IMR-90 (cell line): ENCODE results near the gene GAMT. TPM values are rescaled to one million over a fixed set of nuclear protein-coding genes. Genes with fewer than 3 reads are reported as not detected.

Experiments used
- ATAC-seq: fragments of 200-7000 bp; cut with Tn5 transposase; 2 replicates; pipeline ENCODE4 v1.9.1; 2020; ENCODE audit warnings: low read depth, mild to moderate bottlenecking, moderate library complexity
- BruUV-seq: library from RNA; stranded (reverse); fragments of 400-500 nt; replicated peaks from 2 replicates; lab custom pipeline; 2021; lab: Mats Ljungman, UMichigan
- CTCF ChIA-PET: fragments of 300-600 bp; formaldehyde crosslinking; extraction: SDS; loops from one replicate; lab custom pipeline; 2021; ENCODE audit warnings: antibody characterized with exemption; lab: Yijun Ruan, JAX
- POLR2A ChIA-PET: fragments of 300-600 bp; sonication (Branson Sonifier 250); formaldehyde crosslinking; loops from one replicate; lab custom pipeline; 2022; ENCODE audit warnings: antibody characterized with exemption; ENCODE audit not compliant: unreplicated experiment; lab: Charles Lee
- DNase-seq: peaks from one replicate; pipeline ENCODE4 v3.0.0; 2013
- H2AFZ ChIP-seq: replicated peaks from 2 replicates; pipeline ENCODE3; 2013; ENCODE audit warnings: low read length, mild to moderate bottlenecking; ENCODE audit not compliant: poor library complexity
- H2AK5ac ChIP-seq: 2 replicates; pipeline ENCODE4 v1.6.1; 2013; ENCODE audit warnings: low read depth, low read length, inconsistent platforms
- H2AK9ac ChIP-seq: replicated peaks from 2 replicates; pipeline ENCODE3; 2013; ENCODE audit warnings: mild to moderate bottlenecking, low read depth, low read length, moderate library complexity; ENCODE audit not compliant: poor library complexity
- H2BK120ac ChIP-seq: 2 replicates; pipeline ENCODE4 v1.6.1; 2013; ENCODE audit warnings: low read depth, low read length, inconsistent platforms
- H2BK15ac ChIP-seq: 3 replicates; pipeline ENCODE4 v1.6.1; 2013; ENCODE audit warnings: low read depth, low read length, inconsistent platforms
- H2BK20ac ChIP-seq: 2 replicates; pipeline ENCODE4 v1.6.1; 2013; ENCODE audit warnings: low read depth, mild to moderate bottlenecking, inconsistent platforms, low read length, moderate library complexity
- H2BK5ac ChIP-seq: 2 replicates; pipeline ENCODE4 v1.6.1; 2013; ENCODE audit warnings: mild to moderate bottlenecking, low read depth, low read length, inconsistent platforms; ENCODE audit not compliant: poor library complexity, severe bottlenecking
- H3K14ac ChIP-seq: replicated peaks from 2 replicates; pipeline ENCODE4 v1.6.1; 2013; ENCODE audit warnings: low read depth, low read length, inconsistent platforms
- H3K18ac ChIP-seq: 2 replicates; pipeline ENCODE4 v1.6.1; 2013; ENCODE audit warnings: low read depth, low read length, control low read depth
- H3K23ac ChIP-seq: 2 replicates; pipeline ENCODE4 v1.6.1; 2013; ENCODE audit warnings: low read depth, low read length, inconsistent platforms
- H3K27ac ChIP-seq: 2 replicates; pipeline ENCODE4 v1.5.1; 2013; ENCODE audit warnings: mild to moderate bottlenecking, control low read depth, low read length; ENCODE audit not compliant: insufficient read depth
- H3K27me3 ChIP-seq: 2 replicates; pipeline ENCODE4 v1.6.1; 2013; ENCODE audit warnings: low read length; ENCODE audit not compliant: control insufficient read depth, insufficient read depth
- H3K36me3 ChIP-seq: 2 replicates; pipeline ENCODE4 v1.6.1; 2013; ENCODE audit warnings: low read length, mixed read lengths; ENCODE audit not compliant: control insufficient read depth, insufficient read depth
- H3K4ac ChIP-seq: 2 replicates; pipeline ENCODE4 v1.6.1; 2013; ENCODE audit warnings: low read depth, low read length, inconsistent platforms
- H3K4me1 ChIP-seq: 2 replicates; pipeline ENCODE4 v1.6.1; 2013; ENCODE audit warnings: low read length, mixed read lengths; ENCODE audit not compliant: control insufficient read depth, insufficient read depth
- H3K4me2 ChIP-seq: 2 replicates; pipeline ENCODE4 v1.6.1; 2013; ENCODE audit warnings: low read depth, mild to moderate bottlenecking, control low read depth, low read length, moderate library complexity
- H3K4me3 ChIP-seq: 2 replicates; pipeline ENCODE4 v1.5.1; 2013; ENCODE audit warnings: low read depth, mild to moderate bottlenecking, control low read depth, low read length, moderate library complexity; ENCODE audit not compliant: insufficient read depth
- H3K56ac ChIP-seq: 2 replicates; pipeline ENCODE4 v1.6.1; 2013; ENCODE audit warnings: low read length, inconsistent platforms; ENCODE audit not compliant: insufficient read depth; ENCODE audit errors: extremely low read depth
- H3K79me1 ChIP-seq, 2 experiments: 2 replicates each; pipeline ENCODE4 v1.6.1; 2013; ENCODE audit warnings: low read length in 2 of 2, inconsistent platforms in 1 of 2, low read depth in 1 of 2
- H3K9ac ChIP-seq: 2 replicates; pipeline ENCODE4 v1.6.1; 2013; ENCODE audit warnings: low read depth, low read length, control low read depth
- H3K9me1 ChIP-seq: 2 replicates; pipeline ENCODE4 v1.6.1; 2013; ENCODE audit warnings: low read length, inconsistent platforms; ENCODE audit not compliant: insufficient read depth
- H3K9me3 ChIP-seq: 2 replicates; pipeline ENCODE4 v1.6.1; 2013; ENCODE audit warnings: low read length; ENCODE audit not compliant: control insufficient read depth, insufficient read depth
- H4K20me1 ChIP-seq: 2 replicates; pipeline ENCODE4 v1.6.1; 2013; ENCODE audit warnings: low read length, inconsistent platforms; ENCODE audit not compliant: insufficient read depth
- H4K5ac ChIP-seq: 2 replicates; pipeline ENCODE4 v1.6.1; 2013; ENCODE audit warnings: mild to moderate bottlenecking, low read depth, low read length, control low read depth
- H4K8ac ChIP-seq, 2 experiments: 2 replicates each; pipeline ENCODE4 v1.6.1; 2013; ENCODE audit warnings: low read depth in 2 of 2, low read length in 2 of 2, control low read depth in 1 of 2, inconsistent platforms in 1 of 2
- H4K91ac ChIP-seq: 2 replicates; pipeline ENCODE4 v1.6.1; 2013; ENCODE audit warnings: low read depth, low read length, inconsistent platforms; ENCODE audit not compliant: insufficient read depth
- BHLHE40 ChIP-seq: fragments of 150-350 bp; IDR thresholded peaks from 2 replicates; pipeline ENCODE4 v1.6.1; 2016; ENCODE audit warnings: mild to moderate bottlenecking, low read depth, low read length
- CEBPB ChIP-seq: IDR thresholded peaks from 2 replicates; pipeline ENCODE4 v1.6.1; 2012; ENCODE audit warnings: low read depth, low read length, improper control_type of control experiment
- CHD1 ChIP-seq: IDR thresholded peaks from 2 replicates; pipeline ENCODE4 v1.6.1; 2012; ENCODE audit warnings: low read depth, low read length, improper control_type of control experiment
- CTCF ChIP-seq: conservative IDR thresholded peaks from 2 replicates; pipeline ENCODE4 v1.5.1; 2012; ENCODE audit warnings: mild to moderate bottlenecking, low read depth, low read length, improper control_type of control experiment
- ELK1 ChIP-seq: fragments of 150-350 bp; IDR thresholded peaks from 2 replicates; pipeline ENCODE4 v1.6.1; 2016; ENCODE audit warnings: low read depth, mild to moderate bottlenecking, low read length, moderate library complexity, borderline replicate concordance
- FOS ChIP-seq: fragments of 150-350 bp; IDR thresholded peaks from 2 replicates; pipeline ENCODE4 v1.6.1; 2016; ENCODE audit warnings: low read depth, low read length
- MAFK ChIP-seq: IDR thresholded peaks from 2 replicates; pipeline ENCODE4 v1.6.1; 2012; ENCODE audit warnings: low read depth, low read length, improper control_type of control experiment
- MAZ ChIP-seq: IDR thresholded peaks from 2 replicates; pipeline ENCODE4 v1.6.1; 2012; ENCODE audit warnings: low read depth, mild to moderate bottlenecking, low read length, improper control_type of control experiment, moderate library complexity, borderline replicate concordance
- MXI1 ChIP-seq: IDR thresholded peaks from 2 replicates; pipeline ENCODE4 v1.6.1; 2012; ENCODE audit warnings: low read depth, mild to moderate bottlenecking, low read length, moderate library complexity, borderline replicate concordance
- NFE2L2 ChIP-seq: fragments of 150-350 bp; IDR thresholded peaks from 2 replicates; pipeline ENCODE4 v1.6.1; 2016; ENCODE audit warnings: low read depth, mild to moderate bottlenecking, low read length
- POLR2A ChIP-seq: IDR thresholded peaks from 2 replicates; pipeline ENCODE4 v1.6.1; 2012; ENCODE audit warnings: mild to moderate bottlenecking, low read depth, low read length
- RAD21 ChIP-seq: IDR thresholded peaks from 2 replicates; pipeline ENCODE4 v1.6.1; 2012; ENCODE audit warnings: low read length, improper control_type of control experiment
- RCOR1 ChIP-seq: IDR thresholded peaks from 2 replicates; pipeline ENCODE4 v1.6.1; 2012; ENCODE audit warnings: mild to moderate bottlenecking, low read length, improper control_type of control experiment; ENCODE audit not compliant: insufficient replicate concordance
- RFX5 ChIP-seq: IDR thresholded peaks from 2 replicates; pipeline ENCODE4 v1.8.0; 2012; ENCODE audit warnings: low read depth, mild to moderate bottlenecking, low read length, moderate library complexity
- SMC3 ChIP-seq: fragments of 150-350 bp; IDR thresholded peaks from 2 replicates; pipeline ENCODE4 v1.6.1; 2016; ENCODE audit warnings: low read depth, mild to moderate bottlenecking, antibody characterized with exemption, low read length, moderate library complexity
- USF2 ChIP-seq: fragments of 150-350 bp; IDR thresholded peaks from 2 replicates; pipeline ENCODE4 v1.6.1; 2017; ENCODE audit warnings: mild to moderate bottlenecking, antibody characterized with exemption, low read length, low read depth
- WGBS, 2 experiments: methylation state at CpG; one replicate each; pipeline versions ENCODE4 v1.1.5 to v1.1.7; 2013; ENCODE audit warnings: missing lambda C conversion rate in 2 of 2; ENCODE audit not compliant: insufficient read length in 1 of 2; ENCODE audit errors: extremely low coverage in 2 of 2; 5-methylcytosine and 5-hydroxymethylcytosine counted together
- dilution Hi-C: fragments of 300-500 bp; cut with HindIII; formaldehyde crosslinking; loops from one replicate; pipeline ENCODE4 v1.14.3; 2018; ENCODE audit warnings: low sequenced_read_pairs; ENCODE audit not compliant: unreplicated experiment
- in situ Hi-C: fragments of 300-500 bp; cut with MboI; formaldehyde crosslinking; loops from 3 replicates; pipeline ENCODE4 v1.14.3; 2019; ENCODE audit warnings: low sequenced_read_pairs, inconsistent platforms, mixed read lengths
- intact Hi-C: fragments of 100-400 bp; cut with micrococcal nuclease; formaldehyde crosslinking; loops from 2 replicates; pipeline ENCODE4 v1.10.0; 2022
- polyA plus RNA-seq, 3 experiments: library from polyadenylated mRNA; depleted of rRNA; stranded (reverse); fragments of >200 nt; gene quantifications; 2 replicates each; pipeline ENCODE4 v1.2.3, GENCODE V29; 2012; ENCODE audit warnings: low replicate concordance in 1 of 3
- total RNA-seq: library from RNA; depleted of rRNA; stranded (reverse); fragments of >200 nt; gene quantifications from 2 replicates; pipeline ENCODE4 v1.2.3, GENCODE V29; 2012

The GAMT gene
- total and polyA plus RNA-seq, 2 of the 4 experiments (the other 2 are of a cell fraction) = 22.8 to 51.8 TPM

GRCh38 chr19:1390890-1391423 lies 10.4 kb downstream of the GAMT start:
- Histone ChIP-seq H3K9me3 (no peaks in the 10 kb centered on the region), H4K20me1 (no peaks in the 10 kb centered on the region; the same call in 1 of the 2 replicates), H3K27ac (no peak overlapping the region), H3K4me2 (no peak overlapping the region), H3K9me1 (peaks cover 4% of the 10 kb centered on the region; the same call in 1 of the 2 replicates), H3K4me1 (no peaks in the 10 kb centered on the region), H3K9ac (no peak overlapping the region), H2BK5ac (no peak overlapping the region), H2AFZ (no peak overlapping the region), H2AK5ac (no peak overlapping the region), H3K79me1 (peaks cover 0 to 28% of the 10 kb centered on the region in 2 experiments; a peak in 2 of 4 replicates), H2AK9ac (no peak overlapping the region), H3K23ac (no peak overlapping the region), H3K4me3 (no peak overlapping the region), H3K36me3 (peaks cover 26% of the 10 kb centered on the region), H3K27me3 (no peaks in the 10 kb centered on the region), H3K56ac (no peak overlapping the region), H2BK20ac (no peak overlapping the region), H4K91ac (no peak overlapping the region), H3K14ac (no peak overlapping the region), H4K8ac (no peak overlapping the region), H3K4ac (no peak overlapping the region), H2BK15ac (no peak overlapping the region), H3K18ac (no peak overlapping the region), H4K5ac (no peak overlapping the region), H2BK120ac (no peak overlapping the region)
- POLR2A ChIA-PET = no interaction called here
- dilution Hi-C loops = no loop called here
- CTCF ChIA-PET = no interaction called here
- ATAC-seq (no peak), DNase-seq (no peak)
- no TSS peak for BruUV-seq
- TF ChIP-seq MXI1 (no peak), POLR2A (no peak), USF2 (no peak), CHD1 (no peak), RAD21 (no peak), NFE2L2 (no peak), ELK1 (no peak), CEBPB (no peak), RCOR1 (no peak), MAZ (no peak), SMC3 (no peak), CTCF (no peak), MAFK (no peak), RFX5 (no peak), FOS (no peak), BHLHE40 (no peak)
- in situ Hi-C loops = no loop called here
- WGBS, 2 experiments = 95% methylated on average over 25 of the region's 42 CpGs; no CpG with 5 or more reads in 1 of the 2 experiments
- intact Hi-C loops = no loop called here
